NCI-H2081 (cell line): Measurements from ENCODE around the gene SCYL1.
A peak's percentile ranks its signal among the peaks of the same experiment; 100 is the strongest.

Experiments used
- DNase-seq, 2 experiments: peaks; one replicate each; lab custom pipeline; 2025; lab: John Stamatoyannopoulos, UW

The SCYL1 gene

GRCh38 chr11:65536412-65537295 lies 11.8 kb downstream of the SCYL1 start:
- DNase-seq = no peak

DNA sequence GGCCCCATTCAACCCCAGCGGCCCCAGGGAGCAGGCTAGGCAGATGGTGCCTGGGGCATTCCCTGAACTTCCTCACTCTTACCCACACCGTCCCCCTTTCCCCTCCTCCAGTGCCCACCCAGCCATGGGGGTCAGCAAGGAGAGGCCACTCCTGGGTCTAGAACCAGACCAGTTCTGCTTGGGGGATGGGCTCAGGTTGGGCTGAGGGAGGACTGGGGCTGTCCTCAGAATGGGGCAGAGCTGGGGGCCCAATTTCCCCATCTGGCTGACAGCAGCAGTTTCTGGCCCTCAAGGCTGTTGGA lies 12.4 kb downstream of the SCYL1 start:
- DNase-seq = no peak

- no peak for DNase-seq
These were observed 12.8 kb downstream of the SCYL1 start for GRCh38 chr11:65537620-65538231.

DNA sequence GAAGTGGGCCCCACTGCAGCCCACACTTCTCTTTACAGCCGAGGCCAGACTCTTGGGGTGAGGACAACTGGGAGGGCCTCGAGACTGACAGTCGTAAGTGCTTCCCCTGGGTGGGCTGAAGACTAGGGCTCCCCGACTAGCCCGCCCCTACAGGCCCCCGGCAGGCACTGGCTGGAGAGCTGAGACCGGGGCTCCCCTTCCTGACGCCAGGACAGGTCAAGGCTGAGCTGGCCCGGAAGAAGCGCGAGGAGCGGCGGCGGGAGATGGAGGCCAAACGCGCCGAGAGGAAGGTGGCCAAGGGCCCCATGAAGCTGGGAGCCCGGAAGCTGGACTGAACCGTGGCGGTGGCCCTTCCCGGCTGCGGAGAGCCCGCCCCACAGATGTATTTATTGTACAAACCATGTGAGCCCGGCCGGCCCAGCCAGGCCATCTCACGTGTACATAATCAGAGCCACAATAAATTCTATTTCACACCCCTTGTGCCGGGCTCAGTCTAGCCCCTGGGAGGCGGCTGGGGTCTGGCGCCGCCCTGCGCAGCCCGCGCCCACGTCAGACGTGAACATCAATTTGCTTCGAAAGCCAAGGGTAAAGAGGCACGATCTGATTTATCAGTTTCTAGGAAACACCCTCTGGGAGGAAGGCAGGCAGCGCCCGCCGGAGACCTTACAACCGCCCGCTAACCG lies 13.5 kb downstream of the SCYL1 start:
- no peak for DNase-seq

GRCh38 chr11:65538915-65539743 lies 14.2 kb downstream of the SCYL1 start:
- no peak for DNase-seq

DNA sequence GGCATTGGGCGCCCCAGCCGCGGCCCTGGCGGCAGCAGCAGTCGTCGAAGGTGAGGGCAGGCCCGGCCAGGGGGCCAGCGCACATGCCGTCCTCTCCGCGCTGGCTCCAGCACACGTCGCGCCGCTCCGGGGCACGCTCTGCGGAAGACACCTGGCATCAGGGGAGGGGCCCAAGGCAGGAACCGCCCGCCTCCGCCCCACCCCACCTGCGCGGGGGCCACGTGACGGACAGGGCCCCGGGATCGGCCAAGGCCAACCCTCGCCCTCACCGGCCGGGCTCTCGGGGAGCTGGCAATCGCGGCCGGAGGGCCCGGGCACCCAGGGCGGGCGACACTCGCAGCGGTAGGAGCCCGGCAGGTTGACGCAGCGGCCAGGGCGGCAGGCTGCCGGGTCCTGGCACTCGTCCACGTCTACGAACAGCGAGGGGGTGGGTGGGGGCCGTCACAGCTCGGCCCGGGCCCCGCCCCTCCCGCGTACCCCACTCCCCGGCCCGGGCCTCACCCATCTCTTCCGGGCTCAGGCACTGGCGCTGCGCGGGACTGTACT lies 14.9 kb downstream of the SCYL1 start:
- peak in 1 of 2 experiments; percentile 53 for DNase-seq

DNA sequence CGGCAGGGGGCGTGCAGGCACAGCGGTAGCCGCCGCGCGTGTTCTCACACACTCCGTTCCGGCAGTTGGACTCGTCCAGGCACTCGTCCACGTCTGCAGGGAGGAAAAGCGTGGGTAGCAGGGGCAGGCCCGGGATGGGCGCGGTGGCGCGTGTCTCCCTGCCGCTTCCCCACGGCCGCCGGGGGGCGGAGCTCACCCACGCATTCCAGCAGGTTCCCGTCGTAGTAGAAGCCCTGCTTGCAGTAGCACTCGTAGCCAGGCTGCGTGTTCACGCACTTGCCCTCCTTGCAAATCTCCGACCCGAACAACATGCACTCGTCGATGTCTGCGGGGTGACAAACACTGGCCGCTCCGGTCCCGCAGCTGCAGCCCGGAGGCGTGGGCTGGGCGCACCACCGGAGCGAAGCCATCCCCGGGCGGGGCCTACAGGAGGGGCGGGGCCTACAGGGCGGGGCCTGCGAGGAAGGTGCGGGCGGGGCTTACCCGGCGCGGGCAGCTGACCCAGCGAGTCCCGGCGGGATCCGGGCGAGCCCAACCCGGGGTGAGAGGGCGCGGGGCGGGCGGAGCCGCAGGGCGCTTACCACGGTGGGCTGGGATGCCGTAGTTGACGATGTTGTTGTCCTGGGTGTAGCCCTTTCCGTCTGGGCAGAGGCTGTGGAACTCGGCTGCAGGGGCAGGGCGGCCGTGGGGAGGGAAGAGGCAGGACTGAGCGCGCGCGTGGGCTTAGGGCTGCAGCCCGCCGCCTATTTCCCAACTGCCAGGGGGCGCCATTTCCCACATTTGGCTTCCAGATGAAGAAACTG lies 15.6 kb downstream of the SCYL1 start:
- DNase-seq = peak; percentile 74 to 76

- DNase-seq = no peak
These were observed 16.5 kb downstream of the SCYL1 start for GRCh38 chr11:65541093-65541982.

GRCh38 chr11:65542738-65543390 lies 18.0 kb downstream of the SCYL1 start:
- no peak for DNase-seq

- no peak for DNase-seq
These were observed 21.0 kb downstream of the SCYL1 start for GRCh38 chr11:65545853-65546216.

- DNase-seq = peak; percentile 74 to 78
These were observed 21.5 kb downstream of the SCYL1 start for GRCh38 chr11:65546217-65546958.

- DNase-seq = no peak
These were observed 22.7 kb downstream of the SCYL1 start for GRCh38 chr11:65547446-65548125.

DNA sequence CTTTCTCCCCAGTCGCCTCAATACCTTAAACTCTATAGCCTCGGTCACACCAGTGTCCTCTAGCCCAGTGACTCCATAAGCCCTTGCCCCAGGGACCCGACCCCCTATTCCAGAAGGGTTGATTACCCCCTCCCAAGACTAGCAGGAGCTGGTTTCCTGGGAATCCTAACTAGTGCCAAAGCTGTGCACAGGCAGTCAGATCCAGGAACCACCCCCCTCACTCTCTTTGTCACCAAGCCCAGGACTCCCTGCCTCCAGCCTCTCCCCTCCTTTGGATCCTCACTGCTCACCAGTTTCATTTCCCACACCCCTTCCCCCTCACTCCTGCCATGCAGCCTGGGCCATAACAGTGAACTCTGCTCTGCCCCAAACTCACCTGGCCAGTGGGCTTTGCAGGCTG lies 23.5 kb downstream of the SCYL1 start:
- no peak for DNase-seq

DNA sequence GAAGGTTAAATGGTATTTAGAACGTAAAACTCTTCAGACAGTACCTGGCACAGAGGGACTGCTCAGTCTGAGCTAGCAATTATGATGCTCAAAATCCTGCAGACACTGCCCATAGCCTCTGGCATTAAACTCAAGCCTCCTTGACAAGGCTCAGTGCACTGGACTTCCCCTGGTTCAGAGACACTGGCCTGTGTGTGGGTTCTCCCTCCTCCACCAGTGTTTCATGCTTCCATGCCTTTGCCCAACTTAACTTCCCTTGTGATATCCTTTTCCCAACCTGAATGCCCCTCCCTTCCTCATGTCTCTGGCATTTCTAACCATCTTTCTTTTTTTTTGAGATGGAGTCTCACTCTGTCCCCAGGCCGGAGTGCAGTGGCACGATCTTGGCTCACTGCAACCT lies 24.2 kb downstream of the SCYL1 start:
- no peak for DNase-seq

DNA sequence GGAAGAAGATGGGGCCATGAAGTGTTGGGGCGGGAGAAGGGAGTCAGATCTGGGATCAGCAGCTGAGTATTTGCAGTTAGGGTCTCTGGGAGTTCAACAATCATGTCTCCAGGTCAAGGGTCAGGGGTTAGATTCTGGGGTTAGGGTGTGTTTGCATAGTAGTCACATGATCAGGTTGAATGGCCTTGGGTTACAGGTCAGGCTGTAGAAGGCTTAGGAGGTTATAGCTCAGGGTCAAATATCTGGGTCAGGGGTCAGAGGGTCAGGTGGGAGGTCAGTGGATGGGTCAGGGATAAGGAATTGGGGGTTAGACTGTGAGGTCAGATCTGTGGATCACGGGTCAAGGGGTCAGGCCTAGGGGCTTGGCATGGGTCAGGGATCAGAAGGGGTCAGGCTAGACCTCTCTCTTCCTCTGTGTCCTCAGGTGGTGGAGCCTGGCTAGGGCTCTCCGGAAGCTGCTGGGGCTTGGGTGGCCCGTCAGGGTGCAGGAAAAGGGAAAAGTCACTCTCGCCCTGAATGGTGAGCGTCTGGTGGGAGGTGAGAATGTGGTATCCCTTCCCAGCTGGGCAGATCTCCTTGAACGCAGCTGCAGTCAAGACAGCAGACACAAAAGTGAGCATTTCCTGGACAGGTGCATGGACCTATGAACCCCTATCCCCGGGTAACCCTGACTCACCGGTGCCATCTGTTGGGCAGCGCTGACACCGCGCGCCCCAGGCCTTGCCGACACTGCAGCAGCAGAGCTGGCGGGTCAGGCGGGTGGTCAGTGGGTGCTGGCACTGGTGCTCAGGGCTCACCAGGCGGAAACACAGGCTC lies 26.9 kb downstream of the SCYL1 start:
- peak; percentile 58 to 83 for DNase-seq

- DNase-seq = no peak
These were observed 27.6 kb downstream of the SCYL1 start for GRCh38 chr11:65552388-65552951.
